NCI-H2227 treated with DMSO at 0.1 percent for 48 hours (cell line): ENCODE measurements around the gene PPP2R2B.
A peak's percentile ranks its signal among the peaks of the same experiment; 100 is the strongest.

ENCODE experiments used
- DNase-seq: peaks from one replicate; lab custom pipeline; 2025; lab: John Stamatoyannopoulos, UW

Gene PPP2R2B

DNA sequence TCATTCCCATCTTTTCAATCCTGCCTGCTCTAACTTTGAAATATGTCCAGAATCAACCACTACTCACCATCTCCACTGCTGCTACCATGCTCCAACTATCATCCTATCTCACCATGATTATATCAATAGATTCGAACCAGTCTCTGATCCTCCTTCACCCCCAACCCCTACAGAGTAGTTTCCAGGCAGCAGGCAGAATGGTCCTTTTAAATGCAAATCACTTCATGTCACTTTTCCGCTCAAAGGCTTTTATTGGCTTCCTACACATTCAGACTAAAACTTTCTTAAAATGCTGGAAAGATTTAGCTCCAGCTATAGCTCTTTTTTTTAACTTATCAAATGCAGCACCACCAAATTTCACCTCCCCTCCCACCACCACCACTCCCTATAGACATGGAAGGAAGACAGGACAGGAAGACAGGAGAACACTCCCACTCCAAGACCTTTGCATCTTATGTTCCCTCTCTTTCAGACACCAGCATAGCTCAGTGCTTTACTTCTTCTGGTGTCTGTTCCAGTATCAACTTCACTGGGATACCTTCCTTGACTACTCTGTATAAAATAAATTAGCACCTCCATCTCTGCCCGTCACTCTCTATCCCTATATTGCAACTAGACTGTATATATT is 9.9 kb upstream of the PPP2R2B start:
- DNase-seq = no peak

DNA sequence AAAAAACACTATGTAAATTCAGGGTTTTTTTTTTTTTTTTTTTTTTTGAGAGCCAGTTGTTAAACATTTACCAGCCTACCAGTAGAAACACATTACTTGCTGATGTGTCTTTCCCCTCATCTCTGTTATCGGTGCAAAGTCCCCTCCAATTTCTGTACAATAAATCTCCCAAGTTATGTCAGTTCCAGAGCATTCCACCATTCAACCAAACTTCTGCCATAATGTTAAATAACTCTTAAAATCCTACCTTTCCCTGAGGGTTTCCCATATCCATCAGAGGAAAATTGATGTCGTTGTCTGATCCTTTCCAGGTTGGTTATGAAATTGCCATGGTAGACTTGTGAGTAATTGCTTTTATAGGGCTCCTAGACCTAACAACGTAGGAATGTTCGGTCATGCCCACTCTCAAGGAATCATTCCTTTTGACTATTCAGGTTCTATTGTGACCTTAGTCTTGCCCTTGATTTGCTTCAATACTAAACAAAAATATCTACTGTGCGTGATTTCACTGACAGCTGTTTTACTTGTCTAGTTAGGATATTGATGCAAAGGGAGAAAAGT is 5.6 kb upstream of the PPP2R2B start:
- no peak for DNase-seq

DNA sequence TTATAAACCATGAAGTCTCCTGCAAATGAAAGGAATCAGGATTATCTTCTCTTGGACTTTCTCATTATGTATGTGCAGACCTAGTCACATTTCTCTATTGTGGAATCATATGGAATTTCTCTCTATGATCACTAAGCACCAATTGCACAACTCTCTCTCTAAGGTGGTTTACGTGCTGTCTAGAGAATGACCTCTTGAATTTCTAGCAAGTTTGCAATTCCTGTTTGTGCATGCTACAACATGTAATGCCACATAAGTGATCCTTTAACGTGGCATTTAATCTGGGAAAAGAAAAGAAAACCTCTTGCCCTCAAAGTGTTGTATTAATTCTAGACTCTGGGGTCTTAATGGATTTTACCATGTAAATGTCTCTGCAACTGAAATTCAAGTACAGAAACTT is 5.0 kb upstream of the PPP2R2B start:
- DNase-seq = no peak

DNA sequence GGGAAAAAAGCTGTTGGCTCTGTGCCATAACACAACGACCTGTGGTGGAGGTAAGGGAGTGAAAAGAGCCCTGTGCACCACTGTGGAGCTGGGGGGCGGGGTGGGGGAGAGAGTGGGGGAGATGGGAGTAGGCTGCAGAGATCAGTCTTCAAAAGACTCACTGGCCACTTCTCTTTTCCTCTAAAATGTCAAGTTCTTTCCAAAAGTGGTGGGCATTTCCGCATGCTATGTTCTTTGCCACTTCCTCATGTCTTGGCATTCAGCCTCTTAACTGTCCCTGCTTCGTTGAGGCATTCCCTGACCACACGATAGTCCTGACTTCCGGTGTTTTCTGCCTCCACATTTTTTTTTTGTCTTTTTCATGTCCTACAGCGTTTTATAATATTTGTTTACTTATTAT is 2.4 kb upstream of the PPP2R2B start:
- DNase-seq = no peak

DNA sequence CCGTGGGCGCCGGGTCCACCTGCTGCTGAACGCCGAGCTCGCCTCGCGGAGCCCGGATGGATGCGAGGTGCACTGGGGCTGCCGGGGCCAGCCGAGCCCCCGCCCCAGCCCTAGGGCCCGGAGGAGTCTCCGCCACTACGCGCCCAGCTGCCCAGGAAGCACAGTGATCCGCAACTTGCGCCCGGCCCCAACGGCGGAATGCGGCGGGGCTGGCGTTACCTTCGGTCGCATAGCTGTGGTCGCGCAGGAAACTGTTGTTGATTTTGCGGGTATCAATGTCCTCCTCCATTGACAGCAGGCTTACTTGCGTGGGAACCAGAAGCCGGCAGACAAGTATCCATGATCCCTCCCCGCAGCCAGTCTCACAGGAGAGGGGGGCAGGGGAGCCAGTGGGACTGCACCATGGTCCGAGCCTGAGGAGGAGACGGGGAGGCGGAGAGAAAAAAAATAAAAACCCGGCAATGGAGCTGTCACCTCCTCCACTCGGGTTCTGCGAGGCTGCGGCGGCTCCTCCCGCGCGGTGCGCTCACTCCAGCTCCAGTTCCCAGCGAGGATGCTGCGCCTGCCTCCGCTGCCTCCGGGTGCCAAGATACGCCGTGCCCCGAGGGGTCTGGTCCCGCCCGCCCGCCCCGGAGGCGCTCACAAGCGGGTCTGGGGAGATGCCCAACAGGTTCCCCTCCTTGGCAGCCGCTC is 628 bp downstream of the PPP2R2B start:
- peak; percentile 16 for DNase-seq

DNA sequence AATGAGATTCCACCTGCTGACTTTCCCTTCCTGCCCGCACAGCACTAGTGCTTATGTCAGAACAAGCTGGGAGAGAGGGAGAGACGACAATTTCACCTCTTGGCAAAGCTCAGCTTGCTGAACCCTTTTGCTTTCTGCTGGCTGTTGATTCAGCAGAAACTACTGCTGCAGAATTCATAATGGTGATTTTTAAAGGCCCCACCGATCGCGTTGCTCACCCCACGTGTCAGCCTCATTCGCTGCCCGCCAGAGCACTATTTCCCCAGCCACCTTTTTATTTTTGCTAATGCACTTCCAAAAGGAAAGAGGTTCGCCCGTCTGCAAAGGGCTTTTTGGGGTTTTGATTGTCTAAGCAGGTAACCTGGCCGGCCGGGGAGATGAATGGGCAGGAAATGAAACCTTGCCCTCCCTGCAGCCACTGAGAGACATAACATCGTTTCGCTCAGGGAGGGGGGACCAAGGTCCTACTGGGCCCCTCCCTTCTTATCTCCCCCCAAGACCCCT is 1.3 kb downstream of the PPP2R2B start:
- DNase-seq = no peak

DNA sequence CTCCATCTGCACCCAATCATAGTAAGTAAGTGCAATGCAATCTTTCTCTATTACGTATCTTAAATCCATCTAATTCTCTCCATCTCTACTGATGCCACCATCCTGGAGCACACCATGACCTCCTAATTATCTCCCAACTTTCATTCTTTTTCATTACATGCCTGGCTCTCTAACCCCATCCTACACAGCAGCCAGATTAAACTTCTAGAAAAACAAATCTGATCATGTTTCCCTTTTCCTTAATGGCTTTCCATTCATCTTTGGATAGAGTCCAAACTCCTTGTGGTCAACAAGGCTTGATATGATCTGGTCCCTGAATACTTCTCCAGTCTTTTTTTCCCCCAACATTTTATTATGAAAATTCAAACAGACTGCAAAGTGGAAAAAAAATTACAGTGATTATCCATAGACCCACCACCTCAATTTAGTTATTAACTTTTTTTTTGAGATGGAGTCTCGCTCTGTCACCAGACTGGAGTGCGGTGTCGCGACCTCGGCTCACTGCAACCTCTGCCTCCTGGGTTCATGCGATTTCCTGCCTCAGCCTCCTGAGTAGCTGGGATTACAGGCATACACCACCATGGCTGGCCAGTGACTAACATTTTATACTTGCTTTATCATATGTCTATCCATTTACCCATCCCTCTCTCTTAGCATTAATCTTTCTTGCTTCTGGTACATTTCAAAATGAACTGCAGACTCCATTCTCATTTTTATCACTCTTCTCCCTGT is 5.2 kb downstream of the PPP2R2B start:
- peak; percentile 61 for DNase-seq

DNA sequence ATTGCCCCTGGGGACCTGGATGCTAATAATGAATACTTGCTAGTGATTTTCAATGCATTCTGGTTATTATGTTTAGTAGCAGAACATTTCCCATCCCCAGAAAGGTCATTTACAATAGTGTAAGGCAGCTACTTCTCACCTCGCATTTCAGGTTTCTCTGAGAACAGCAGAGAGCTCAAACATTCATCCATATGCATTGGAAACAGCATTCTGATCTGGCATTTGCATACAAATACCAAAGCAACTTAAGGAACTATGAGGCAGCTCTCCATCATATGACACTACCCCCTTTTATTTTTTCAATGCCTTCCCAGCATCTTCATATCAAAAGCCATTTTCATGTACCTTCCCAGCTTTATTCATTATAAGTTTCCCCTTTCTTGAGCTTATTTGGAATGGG is 6.4 kb downstream of the PPP2R2B start:
- DNase-seq = no peak

DNA sequence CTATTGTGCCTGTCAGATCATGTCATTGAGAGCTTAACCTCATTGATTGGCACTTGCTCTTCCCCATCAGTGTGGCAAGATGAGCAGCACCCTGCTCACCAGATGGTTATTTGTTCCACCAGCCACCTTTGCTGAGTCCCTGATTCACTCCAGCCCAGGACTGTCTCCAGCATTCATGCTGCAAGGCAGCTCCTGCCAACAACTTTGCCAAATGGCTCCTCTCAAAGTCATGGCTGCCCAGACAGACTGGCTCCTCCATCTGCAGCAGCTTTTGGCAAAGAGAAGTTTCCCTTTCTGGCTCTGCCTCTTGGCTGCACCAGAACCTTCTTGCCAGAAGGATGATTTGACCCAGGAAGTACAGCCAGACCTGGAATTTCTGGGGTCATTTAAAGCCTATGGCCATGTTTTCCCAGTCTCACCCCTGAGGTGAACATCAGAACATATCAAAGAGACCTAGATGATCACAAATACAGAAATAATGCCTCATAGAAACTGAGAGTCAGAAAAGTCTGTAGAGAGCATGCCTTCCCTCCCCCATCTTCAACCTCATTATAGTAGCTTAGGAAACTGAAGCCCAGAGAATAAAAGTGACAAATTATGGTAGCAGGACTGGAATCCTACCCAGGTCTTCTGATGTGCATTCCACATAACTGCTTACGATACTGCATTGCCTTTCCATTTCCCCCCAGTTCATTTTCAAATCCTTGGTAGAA is 10.4 kb downstream of the PPP2R2B start:
- DNase-seq = no peak

DNA sequence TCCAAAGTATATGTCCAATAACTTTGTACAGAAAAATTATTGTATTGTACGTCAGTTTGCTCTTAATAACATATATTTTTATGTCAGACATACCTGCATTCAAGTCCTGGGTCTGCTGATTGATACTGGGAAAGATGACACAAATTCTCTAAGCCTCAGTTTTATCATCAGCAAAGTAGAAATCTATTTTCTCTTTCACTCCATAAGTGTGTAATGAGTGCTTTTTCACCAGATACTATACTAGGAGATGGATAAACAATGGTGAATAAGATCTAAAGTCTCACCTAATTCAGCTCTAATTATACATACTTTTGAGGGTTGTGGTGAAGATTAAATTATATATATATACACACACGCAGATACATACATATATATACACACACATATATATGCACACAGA is 12.3 kb downstream of the PPP2R2B start:
- DNase-seq = no peak

DNA sequence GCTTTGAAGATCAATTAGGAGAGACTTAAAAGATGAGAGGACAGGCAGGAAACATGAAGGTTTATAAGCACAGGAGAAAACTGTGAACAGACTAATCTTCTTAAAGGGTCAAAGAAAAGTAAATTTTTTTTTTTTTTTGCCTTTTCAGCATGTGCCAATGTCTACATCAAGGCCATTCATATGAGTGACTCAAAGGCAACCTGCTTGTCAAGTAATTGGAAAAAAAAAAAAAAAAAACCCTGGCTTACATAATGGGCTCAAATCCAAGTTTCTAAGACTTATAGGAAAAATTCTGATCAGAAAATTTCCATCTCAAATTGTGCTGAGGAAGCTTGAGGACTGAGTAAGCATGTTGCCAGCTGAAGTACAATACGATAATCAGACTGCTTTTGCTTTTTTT is 15.9 kb downstream of the PPP2R2B start:
- DNase-seq = no peak

DNA sequence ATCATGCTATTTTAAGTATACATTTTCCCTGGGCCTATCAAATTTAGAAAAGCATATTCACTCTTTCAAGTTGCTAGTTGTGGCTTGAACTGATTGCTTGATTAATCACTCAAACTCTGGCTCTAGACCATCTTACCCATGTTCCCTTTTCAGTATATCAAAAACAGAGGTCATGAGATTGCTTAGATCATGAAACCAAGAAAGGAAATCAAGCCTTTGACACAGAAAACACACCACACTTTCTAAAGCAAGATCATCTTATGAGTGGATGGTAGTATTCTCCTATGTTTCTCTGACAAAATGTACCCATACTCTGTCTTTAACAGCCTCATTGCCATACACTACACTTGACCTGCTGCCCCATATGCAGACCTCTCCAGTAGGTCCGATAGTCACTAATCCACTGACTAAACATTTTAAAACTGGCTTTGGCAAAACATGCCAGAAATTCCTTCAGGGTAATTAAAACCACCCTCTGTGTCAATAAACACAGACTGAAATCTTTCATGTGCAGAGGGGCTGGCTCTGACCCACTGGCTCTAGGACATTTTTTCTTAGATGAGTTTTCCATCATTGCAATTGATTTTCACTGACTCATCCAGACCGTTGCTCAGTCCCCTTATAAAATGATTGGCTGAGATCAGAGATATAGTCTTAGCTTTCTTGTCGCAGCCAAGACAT is 18.2 kb downstream of the PPP2R2B start:
- no peak for DNase-seq

DNA sequence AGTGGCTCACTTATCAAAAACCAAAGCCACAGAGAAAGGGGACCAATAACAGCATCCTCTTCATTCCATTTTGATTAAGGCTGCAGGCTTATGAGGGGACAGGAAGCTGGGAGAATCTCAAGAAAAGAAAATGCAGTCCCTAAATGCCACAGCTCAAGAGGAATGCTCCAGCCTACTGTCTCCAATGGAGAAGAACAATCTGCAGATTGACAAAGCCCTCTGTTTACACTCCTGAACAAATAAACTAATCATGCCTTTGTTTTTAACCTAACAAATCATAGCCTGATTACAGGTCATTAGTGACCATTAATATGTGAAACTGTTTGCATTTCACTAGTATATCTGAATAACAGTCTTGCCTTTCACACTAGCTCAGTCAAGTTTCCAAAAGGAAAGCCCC is 26.5 kb downstream of the PPP2R2B start:
- DNase-seq = no peak

DNA sequence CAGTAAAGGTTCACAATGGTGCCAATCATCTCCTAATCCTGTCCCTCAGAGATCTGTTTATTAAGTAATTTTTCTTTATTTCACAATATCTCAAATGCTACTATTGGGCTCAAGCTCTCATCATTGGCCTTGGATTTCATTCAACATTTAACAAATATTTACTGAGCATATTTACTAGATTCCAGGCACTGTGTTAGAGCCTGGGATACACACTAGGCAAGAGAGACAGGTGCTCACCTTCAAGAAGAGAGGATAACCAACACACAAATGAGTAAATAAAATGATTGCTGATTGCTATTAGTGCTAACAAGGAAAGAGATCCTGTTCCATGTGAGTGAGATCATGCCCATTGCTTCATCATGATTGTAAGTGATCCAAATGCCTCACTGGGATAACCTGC is 27.4 kb downstream of the PPP2R2B start:
- DNase-seq = no peak

DNA sequence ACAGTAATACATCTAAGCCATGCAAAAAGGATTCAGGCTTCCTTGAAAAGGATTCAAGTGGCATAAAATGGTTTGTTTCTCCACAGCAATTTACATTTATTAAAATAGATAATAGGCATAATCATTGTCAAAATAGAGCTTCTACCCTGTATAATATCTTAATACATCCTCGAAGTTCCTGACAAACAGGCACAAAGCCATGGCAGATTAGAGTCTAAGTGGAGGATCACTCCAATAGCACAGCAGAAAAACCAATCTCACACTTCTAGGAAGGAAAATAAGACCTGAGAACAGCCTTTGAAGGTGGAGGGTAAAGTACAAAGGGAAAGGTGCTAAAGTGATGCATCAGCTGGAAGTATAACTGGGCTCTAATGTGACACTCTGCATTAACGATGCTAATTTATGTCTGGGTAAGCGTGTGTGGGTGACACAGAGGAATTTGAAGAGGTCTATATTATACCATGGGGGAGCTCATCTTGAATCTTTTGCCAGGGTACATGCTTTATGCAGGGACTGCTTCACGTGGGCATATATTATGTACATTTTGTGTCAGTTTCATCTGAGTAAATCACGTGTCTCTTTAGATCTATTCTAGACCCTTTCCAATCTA is 28.8 kb downstream of the PPP2R2B start:
- DNase-seq = no peak

DNA sequence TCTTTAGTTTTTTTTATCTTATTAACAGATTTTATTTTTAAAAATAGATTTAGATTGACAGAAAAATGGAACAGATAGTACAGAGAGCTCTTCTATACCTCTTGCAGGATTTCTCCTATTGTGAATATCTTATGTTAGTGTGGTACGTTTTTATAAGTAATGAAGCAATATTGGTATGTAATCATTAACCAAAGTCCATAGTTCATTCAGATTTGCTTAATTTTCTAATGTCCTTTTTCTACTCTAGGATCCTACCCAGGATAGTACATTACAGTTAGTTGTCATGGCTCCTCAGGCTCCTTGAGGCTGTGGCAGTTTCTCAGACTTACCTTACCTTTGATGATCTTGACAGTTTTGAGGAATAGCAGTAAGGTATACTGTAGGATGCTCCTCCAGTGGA is 30.4 kb downstream of the PPP2R2B start:
- no peak for DNase-seq

DNA sequence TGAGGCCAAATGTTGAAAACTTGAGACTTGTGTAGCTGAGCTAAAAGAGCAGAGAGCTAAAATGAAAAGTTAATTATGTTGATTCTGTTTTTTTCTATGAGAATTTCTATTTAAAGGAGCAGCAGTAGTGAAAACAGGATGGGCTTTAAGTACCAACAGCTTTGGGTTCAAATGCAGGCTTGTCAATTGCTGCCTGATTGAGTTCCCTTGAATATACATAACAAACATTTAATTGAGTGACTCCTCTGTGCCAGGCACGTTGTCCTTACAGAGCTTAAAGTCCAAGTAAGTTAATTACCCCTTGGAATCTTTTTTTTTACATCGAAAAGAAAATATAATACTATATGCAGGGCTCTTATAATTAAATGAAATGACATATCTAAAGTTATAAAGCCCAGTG is 38.5 kb downstream of the PPP2R2B start:
- no peak for DNase-seq

DNA sequence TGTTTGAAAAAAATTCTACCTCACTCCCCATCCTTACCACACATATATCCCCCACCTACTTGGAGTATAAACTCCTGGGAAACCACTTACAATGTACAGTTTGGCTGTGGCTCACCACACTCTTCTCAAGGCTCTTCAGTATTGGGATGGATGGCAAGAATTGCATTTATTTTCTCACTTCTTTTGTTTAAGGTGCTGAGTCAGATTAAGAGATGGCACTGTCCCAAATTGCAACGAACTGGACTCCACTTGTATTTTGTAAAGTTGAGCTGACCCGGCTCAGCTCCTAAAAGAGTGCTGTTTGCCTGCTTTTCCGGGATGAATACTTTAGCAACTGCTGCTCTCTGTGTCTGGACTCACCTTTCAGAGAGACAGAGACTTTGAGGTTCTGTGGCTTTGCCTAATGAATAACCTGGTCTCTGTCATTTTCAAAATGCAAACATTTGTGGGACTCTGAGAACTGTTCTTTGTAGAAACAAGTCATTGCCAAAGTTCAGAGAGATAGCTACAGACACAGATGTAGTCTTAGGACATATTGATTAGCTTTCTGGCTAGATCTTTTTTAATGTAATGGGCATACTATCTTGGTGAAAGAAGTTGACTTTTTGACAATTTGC is 42.2 kb downstream of the PPP2R2B start:
- no peak for DNase-seq

DNA sequence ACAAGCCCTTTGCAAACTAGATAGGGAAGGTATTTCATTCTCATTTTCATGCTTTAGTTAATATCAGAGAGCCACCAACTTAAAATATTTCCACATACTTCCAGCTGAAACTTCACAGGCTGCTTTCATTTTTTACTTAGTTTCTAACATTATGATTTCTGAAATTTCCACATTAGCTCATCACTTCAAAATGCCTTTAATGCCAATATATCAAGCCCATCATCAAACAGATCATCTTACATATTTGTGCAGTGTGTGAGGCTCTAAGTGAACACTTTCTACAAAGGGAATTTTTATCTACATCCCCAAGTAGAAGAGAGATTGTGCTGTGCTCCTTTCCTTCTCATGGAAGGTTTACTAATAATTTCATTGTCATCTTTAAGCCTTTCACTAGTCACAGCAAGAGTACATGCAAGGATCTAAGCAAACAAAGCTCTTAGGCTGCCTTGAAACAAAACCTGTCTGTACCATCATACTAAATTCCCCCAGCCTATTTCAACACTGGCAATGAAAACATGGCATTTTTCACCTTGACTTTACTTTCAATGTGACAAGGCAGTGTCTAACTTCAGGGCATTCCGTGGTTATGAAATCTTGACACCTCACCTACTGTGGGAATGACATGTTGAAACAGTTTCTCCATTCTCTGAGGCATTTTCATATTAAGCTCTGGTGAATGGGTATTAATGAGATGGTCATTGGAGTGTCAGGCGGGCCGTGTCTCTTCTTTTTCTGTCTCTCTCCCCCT is 45.4 kb downstream of the PPP2R2B start:
- no peak for DNase-seq

DNA sequence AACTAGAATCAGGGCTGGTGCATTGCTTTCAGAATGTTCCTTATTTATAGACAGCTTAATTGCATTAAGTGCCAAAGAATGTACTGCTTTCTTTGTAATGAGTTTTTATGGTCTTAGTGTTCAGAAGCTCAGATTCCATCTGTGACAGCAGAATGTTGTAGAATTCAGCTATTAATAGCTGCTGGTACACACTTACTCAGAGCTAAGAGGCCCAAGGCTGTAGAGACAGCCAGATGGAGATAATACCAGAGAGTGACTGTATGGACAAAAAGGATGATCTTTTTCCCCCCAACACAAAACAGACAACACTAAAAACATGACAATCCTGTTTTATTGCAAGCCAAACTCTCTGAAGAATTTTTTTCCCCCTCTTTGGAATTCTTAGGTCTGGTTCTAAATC is 50.2 kb downstream of the PPP2R2B start:
- DNase-seq = no peak
